Stimulated activated CD4-positive, alpha-beta T cell treated with anti-CD3 and anti-CD28 coated beads, Interleukin-4, amount 100 ng/mL, for 4 hours (primary cell): Measurements from ENCODE around the gene MYO5C.

Experiments used
- DNase-seq, 2 experiments: peaks; one replicate each; pipeline ENCODE4 v3.0.0-alpha.2; 2020

MYO5C gene

GRCh38 chr15:52278636-52279367 is 16.8 kb downstream of the MYO5C start:
- no peak for DNase-seq

- DNase-seq: no peak
Observed at GRCh38 chr15:52278135-52278534, 17.5 kb downstream of the MYO5C start.

GRCh38 chr15:52277575-52277974 is 18.0 kb downstream of the MYO5C start:
- DNase-seq: no peak

- DNase-seq: no peak
Observed at GRCh38 chr15:52276256-52276770, 19.3 kb downstream of the MYO5C start.

- no peak for DNase-seq
Observed at GRCh38 chr15:52263563-52264282, 31.9 kb downstream of the MYO5C start.

- no peak for DNase-seq
Observed at GRCh38 chr15:52262364-52262763, 33.2 kb downstream of the MYO5C start.

- peak; percentile 18 to 23 for DNase-seq
Observed at GRCh38 chr15:52261498-52262242, 33.9 kb downstream of the MYO5C start.

- DNase-seq: no peak
Observed at GRCh38 chr15:52261026-52261425, 34.6 kb downstream of the MYO5C start.

GRCh38 chr15:52259503-52259902 is 36.1 kb downstream of the MYO5C start:
- DNase-seq: no peak

GRCh38 chr15:52258461-52258860 is 37.1 kb downstream of the MYO5C start:
- no peak for DNase-seq

GRCh38 chr15:52257734-52258062 is 37.9 kb downstream of the MYO5C start:
- no peak for DNase-seq

- no peak for DNase-seq
Observed at GRCh38 chr15:52256930-52257733, 38.5 kb downstream of the MYO5C start.

- DNase-seq: peak; percentile 58 to 64
Observed at GRCh38 chr15:52256366-52256765, 39.2 kb downstream of the MYO5C start.

GRCh38 chr15:52255935-52256334 is 39.7 kb downstream of the MYO5C start:
- DNase-seq: no peak

- DNase-seq: no peak
Observed at GRCh38 chr15:52255008-52255407, 40.6 kb downstream of the MYO5C start.

GRCh38 chr15:52254391-52254790 is 41.2 kb downstream of the MYO5C start:
- DNase-seq: no peak

- no peak for DNase-seq
Observed at GRCh38 chr15:52252781-52253180, 42.8 kb downstream of the MYO5C start.

GRCh38 chr15:52251144-52251860 is 44.3 kb downstream of the MYO5C start:
- DNase-seq: no peak

- no peak for DNase-seq
Observed at GRCh38 chr15:52247461-52247860, 48.1 kb downstream of the MYO5C start.

GRCh38 chr15:52246686-52247431 is 48.7 kb downstream of the MYO5C start:
- DNase-seq: no peak
